Heart right ventricle (tissue), 16 donors: ENCODE results near the gene MAST1. TPM values are rescaled to one million over a fixed set of nuclear protein-coding genes. Genes with fewer than 3 reads are reported as not detected.

Experiments
- ATAC-seq, 8 donors: fragments of 200-7000 bp; cut with Tn5 transposase; one replicate each; pipeline ENCODE4 v1.9.1; 2020; ENCODE audit warnings: mild to moderate bottlenecking in 8 of 8, moderate library complexity in 8 of 8, moderate number of reproducible peaks in 1 of 8
- DNase-seq, 2 donors: peaks; one replicate each; pipeline ENCODE4 v3.0.0-alpha.2; 2020
- H3K27ac ChIP-seq, 10 donors: fragments of 200-600 bp; sonication (generic) in 2 of 10; one replicate each; pipeline versions ENCODE4 v1.5.0 to v1.8.0; 2020 to 2022; ENCODE audit warnings: mild to moderate bottlenecking in 3 of 10
- H3K27me3 ChIP-seq, 7 donors: fragments of 200-600 bp; one replicate each; pipeline ENCODE4 v1.8.0; 2021 to 2022; ENCODE audit warnings: mild to moderate bottlenecking in 2 of 7
- H3K36me3 ChIP-seq, 9 donors: fragments of 200-600 bp; sonication (generic) in 1 of 9; one replicate each; pipeline versions ENCODE4 v1.5.0 to v1.8.0; 2020 to 2022; ENCODE audit warnings: mild to moderate bottlenecking in 2 of 9
- H3K4me1 ChIP-seq, 9 donors: fragments of 200-600 bp; sonication (generic) in 1 of 9; one replicate each; pipeline versions ENCODE4 v1.5.0 to v1.8.0; 2020 to 2022; ENCODE audit warnings: mild to moderate bottlenecking in 4 of 9
- H3K4me3 ChIP-seq, 10 donors: fragments of 200-600 bp; sonication (generic) in 2 of 10; one replicate each; pipeline versions ENCODE4 v1.5.0 to v1.8.0; 2020 to 2022; ENCODE audit warnings: mild to moderate bottlenecking in 7 of 10, moderate library complexity in 2 of 10
- H3K9me3 ChIP-seq, 11 donors: fragments of 200-600 bp in 10 of 11; sonication (generic) in 2 of 11; one replicate each; pipeline versions ENCODE4 v1.5.0 to v1.8.0; 2013 to 2022; ENCODE audit warnings: mild to moderate bottlenecking in 2 of 11, control low read depth in 1 of 11, moderate library complexity in 1 of 11
- CTCF ChIP-seq, 9 donors: fragments of 200-600 bp; sonication (generic) in 2 of 9; IDR thresholded peaks; one replicate each; pipeline versions ENCODE4 v1.5.0 to v1.8.0; 2021 to 2022; ENCODE audit warnings: antibody characterized with exemption in 9 of 9, mild to moderate bottlenecking in 5 of 9, moderate library complexity in 1 of 9
- WGBS, 2 donors: extraction: QIAGEN DNeasy Blood & Tissue Kit; methylation state at CpG; one replicate each; pipeline ENCODE4 v1.1.7; 2013; ENCODE audit warnings: inconsistent platforms in 1 of 2; 5-methylcytosine and 5-hydroxymethylcytosine counted together
- intact Hi-C, 10 donors: fragments of 100-400 bp; cut with DNase I; formaldehyde crosslinking; loops; one replicate each; pipeline versions ENCODE4 v1.11.1 to v1.14.2; 2022
- polyA plus RNA-seq, 2 donors: library from polyadenylated mRNA; stranded (reverse); fragments of 200-250 nt; gene quantifications; one replicate each; pipeline ENCODE4 v1.2.3, GENCODE V29; 2013
- total RNA-seq, 10 donors: library from RNA; stranded (reverse); fragmentation: NEBNext Ultra II Directional in 3 of 10; extraction: Animal tissue kit (Norgen Biotek cat#: 25700) in 3 of 10; gene quantifications; one replicate each; pipeline versions ENCODE4 v1.2.1 to v1.2.4, GENCODE V29; 2021 to 2023
- donor health status: Arrhythmogenic right ventricular cardiomyopathy.
- donor health status: ischemic (EF 13 %, LVEDD 7.1; RV severe dilation, severe dysfunction).
- donor health status: healthy with polysubstance abuse.
- donor health status: DM: no; HTN: yes; CAD: no.
- donor health status: DM: no; HTN: no; CAD: no.
- donor health status: ischemic (EF 25% LVEDD 6.9; RV normal size, moderate dysfunction).
- donor health status: ischemic (EF 25% LVEDD 5.7; RV mildly dilated, moderate dysfunction).
- donor health status: healthy.
- donor health status: DM: yes; HTN: yes; CAD: no.
- donor health status: Ischemic cardiomyopathy.
- donor health status: ischemic (EF 35%, LVEDD 5.7; RV mildly dilated, moderate dysfunction).
- donor health status: nonischemic (EF 11% LVEDD 7.7; RV severe dilation, severe dysfunction).
- donor health status: DM: yes; HTN: yes; CAD: no.
- donor health status: PGD.
- donor health status: ischemic (EF 29% LVEDD 5.4; RV normal size, mild dysfunction).
- donor health status: nonischemic (EF 23%, LVEDD 6.1; RV moderate dilation, normal function).

MAST1 gene
- total and polyA plus RNA-seq, 12 donors, result 0.07 to 0.88 (median 0.31) TPM; not detected in 2

GRCh38 chr19:12837225-12837624 lies 1.1 kb upstream of the MAST1 start:
- H3K27me3 ChIP-seq, result peaks cover 36 to 100% (median 99%) of the 10 kb centered on the region in 7 donors
- peaks cover 4 to 46% (median 23%) of the 10 kb centered on the region in 9 donors for H3K4me1 ChIP-seq
- no peaks in the 10 kb centered on the region for H3K9me3 ChIP-seq
- no peak for TF ChIP-seq CTCF (IDR thresholded peaks at IDR 0.05)
- no peak overlapping the region for H3K27ac ChIP-seq
- H3K4me3 ChIP-seq, result no peak overlapping the region
- intact Hi-C loops, result no loop called here
- DNase-seq (no peak), ATAC-seq (no peak)
- H3K36me3 ChIP-seq, result no peaks in the 10 kb centered on the region
- WGBS, 2 donors, result 82 to 90% methylated on average over 4 of the region's 4 CpGs

GRCh38 chr19:12838886-12839756 lies 806 bp downstream of the MAST1 start:
- intact Hi-C loops, result no loop called here
- Histone ChIP-seq H3K4me3 (peak overlapping the region in 5 of 10 donors; percentile 7 to 38 (median 27)), H3K27me3 (peaks cover 22 to 100% (median 99%) of the 10 kb centered on the region in 7 donors), H3K36me3 (no peaks in the 10 kb centered on the region), H3K9me3 (no peaks in the 10 kb centered on the region), H3K27ac (no peak overlapping the region), H3K4me1 (peaks cover 0 to 30% (median 19%) of the 10 kb centered on the region in 9 donors)
- ATAC-seq (no peak), DNase-seq (no peak)
- WGBS, 2 donors, result 22 to 23% methylated on average over 21 of the region's 21 CpGs
- TF ChIP-seq CTCF (IDR thresholded peaks at IDR 0.05), result no peak

- H3K27me3 ChIP-seq, result peaks cover 16 to 100% (median 94%) of the 10 kb centered on the region in 7 donors
- no peak overlapping the region for H3K27ac ChIP-seq
- H3K36me3 ChIP-seq, result no peaks in the 10 kb centered on the region
- 22 to 24% methylated on average over 41 to 43 of the region's 43 CpGs for WGBS, 2 donors
- intact Hi-C loops, result loop anchor here in 4 of 10 donors (5.0 to 10.0 kb wide), 3 partner anchors 33 to 73 kb away; partner anchors contain the start of genes HOOK2 (in 1 of the 4) and RNASEH2A (in 1 of the 4)
- DNase-seq (peak in 1 of 2 donors; percentile 38), ATAC-seq (peak in 6 of 8 donors; percentile 16 to 53 (median 36))
- H3K4me1 ChIP-seq, result peaks cover 0 to 25% (median 14%) of the 10 kb centered on the region in 9 donors
- H3K4me3 ChIP-seq, result peak overlapping the region in 8 of 10 donors; percentile 8 to 33 (median 20)
- TF ChIP-seq CTCF (IDR thresholded peaks at IDR 0.05), result no peak
- no peaks in the 10 kb centered on the region for H3K9me3 ChIP-seq
These were observed 2.1 kb downstream of the MAST1 start for GRCh38 chr19:12840091-12841079.

- peak overlapping the region in 8 of 10 donors; percentile 8 to 33 (median 20) for H3K4me3 ChIP-seq
- H3K27me3 ChIP-seq, result peaks cover 16 to 100% (median 90%) of the 10 kb centered on the region in 7 donors
- intact Hi-C loops, result loop anchor here in 4 of 10 donors (5.0 to 10.0 kb wide), 3 partner anchors 34 to 74 kb away; partner anchors contain the start of genes HOOK2 (in 1 of the 4) and RNASEH2A (in 1 of the 4)
- no peak overlapping the region for H3K27ac ChIP-seq
- H3K9me3 ChIP-seq, result no peaks in the 10 kb centered on the region
- DNase-seq (no peak), ATAC-seq (no peak)
- H3K36me3 ChIP-seq, result no peaks in the 10 kb centered on the region
- peaks cover 0 to 22% (median 13%) of the 10 kb centered on the region in 9 donors for H3K4me1 ChIP-seq
- WGBS, 2 donors, result 1 to 2% methylated on average over 29 of the region's 29 CpGs
- no peak for TF ChIP-seq CTCF (IDR thresholded peaks at IDR 0.05)
These were observed 2.8 kb downstream of the MAST1 start for GRCh38 chr19:12841094-12841493.
